Tibial artery (tissue), 4 donors: ENCODE data around the gene DCAF6.
"Not testable (repeated sequence)": the region's sequence is repeated elsewhere in the genome, so short reads cannot be mapped to it uniquely, and the experiment has no call there.

Experiments used
- DNase-seq, 2 donors: peaks; one replicate each; pipeline ENCODE4 v3.0.0-alpha.2; 2019
- H3K27ac ChIP-seq, 2 donors: fragments of 200-600 bp; sonication (generic) in 1 of 2; 1 replicate in 1 of 2; 2 replicates in 1 of 2; pipeline ENCODE4 v1.5.1; 2018 to 2019; ENCODE audit warnings: mild to moderate bottlenecking in 1 of 2
- H3K27me3 ChIP-seq, 2 donors: fragments of 200-600 bp; sonication (generic) in 1 of 2; one replicate each; pipeline versions ENCODE4 v1.5.1 to v1.6.0; 2016 to 2019
- H3K36me3 ChIP-seq, 3 donors: fragments of 200-600 bp; sonication (generic) in 2 of 3; one replicate each; pipeline ENCODE4 v1.5.1; 2016 to 2019; ENCODE audit warnings: mild to moderate bottlenecking in 2 of 3
- H3K4me1 ChIP-seq, 4 donors: fragments of 200-600 bp; sonication (generic) in 2 of 4; 1 replicate in 3 of 4; 2 replicates in 1 of 4; pipeline ENCODE4 v1.5.1; 2016 to 2019
- H3K4me3 ChIP-seq, 2 donors: fragments of 200-600 bp; sonication (generic) in 1 of 2; 1 replicate in 1 of 2; 2 replicates in 1 of 2; pipeline ENCODE4 v1.5.1; 2018 to 2019; ENCODE audit warnings: mild to moderate bottlenecking in 2 of 2
- H3K9me3 ChIP-seq, 3 donors: fragments of 200-600 bp; sonication (generic) in 1 of 3; one replicate each; pipeline ENCODE4 v1.5.1; 2016 to 2019
- CTCF ChIP-seq, 2 experiments: fragments of 200-600 bp in 1 of 2; fragments of 450-650 bp in 1 of 2; IDR thresholded peaks; one replicate each; pipeline ENCODE4 v1.5.1; 2017 to 2019; ENCODE audit warnings: antibody characterized with exemption in 2 of 2, mild to moderate bottlenecking in 1 of 2, moderate library complexity in 1 of 2
- intact Hi-C: fragments of 100-400 bp; cut with DNase I; formaldehyde crosslinking; loops from one replicate; pipeline ENCODE4 v1.15.0; 2023; ENCODE audit warnings: low total_unique reads

DCAF6 gene, protein sequence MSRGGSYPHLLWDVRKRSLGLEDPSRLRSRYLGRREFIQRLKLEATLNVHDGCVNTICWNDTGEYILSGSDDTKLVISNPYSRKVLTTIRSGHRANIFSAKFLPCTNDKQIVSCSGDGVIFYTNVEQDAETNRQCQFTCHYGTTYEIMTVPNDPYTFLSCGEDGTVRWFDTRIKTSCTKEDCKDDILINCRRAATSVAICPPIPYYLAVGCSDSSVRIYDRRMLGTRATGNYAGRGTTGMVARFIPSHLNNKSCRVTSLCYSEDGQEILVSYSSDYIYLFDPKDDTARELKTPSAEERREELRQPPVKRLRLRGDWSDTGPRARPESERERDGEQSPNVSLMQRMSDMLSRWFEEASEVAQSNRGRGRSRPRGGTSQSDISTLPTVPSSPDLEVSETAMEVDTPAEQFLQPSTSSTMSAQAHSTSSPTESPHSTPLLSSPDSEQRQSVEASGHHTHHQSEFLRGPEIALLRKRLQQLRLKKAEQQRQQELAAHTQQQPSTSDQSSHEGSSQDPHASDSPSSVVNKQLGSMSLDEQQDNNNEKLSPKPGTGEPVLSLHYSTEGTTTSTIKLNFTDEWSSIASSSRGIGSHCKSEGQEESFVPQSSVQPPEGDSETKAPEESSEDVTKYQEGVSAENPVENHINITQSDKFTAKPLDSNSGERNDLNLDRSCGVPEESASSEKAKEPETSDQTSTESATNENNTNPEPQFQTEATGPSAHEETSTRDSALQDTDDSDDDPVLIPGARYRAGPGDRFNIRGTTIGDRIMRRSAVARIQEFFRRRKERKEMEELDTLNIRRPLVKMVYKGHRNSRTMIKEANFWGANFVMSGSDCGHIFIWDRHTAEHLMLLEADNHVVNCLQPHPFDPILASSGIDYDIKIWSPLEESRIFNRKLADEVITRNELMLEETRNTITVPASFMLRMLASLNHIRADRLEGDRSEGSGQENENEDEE

GRCh38 chr1:167936068-167936929 is at the start of gene DCAF6:
Gene DCAF6 (plus strand): TSS chr1:167936683. CDS start chr1:167936912, 229 bp downstream.
- Histone ChIP-seq H3K9me3 (no peaks in the 10 kb centered on the region), H3K4me3 (peak within 1 kb of the TSS; percentile 92 to 99), H3K36me3 (no peaks in the 10 kb centered on the region), H3K4me1 (peaks cover 0 to 65% (median 19%) of the 10 kb centered on the region in 4 donors), H3K27me3 (no peaks in the 10 kb centered on the region), H3K27ac (peak within 1 kb of the TSS; percentile 99 to 100)
- intact Hi-C loops, result loop anchor here (10.0 kb wide), 1 partner anchor 211 kb away; the partner anchor contains the start of gene MPZL1
- no peak for TF ChIP-seq CTCF (IDR thresholded peaks at IDR 0.05)
- peak; percentile 98 to 99 for DNase-seq

DNA sequence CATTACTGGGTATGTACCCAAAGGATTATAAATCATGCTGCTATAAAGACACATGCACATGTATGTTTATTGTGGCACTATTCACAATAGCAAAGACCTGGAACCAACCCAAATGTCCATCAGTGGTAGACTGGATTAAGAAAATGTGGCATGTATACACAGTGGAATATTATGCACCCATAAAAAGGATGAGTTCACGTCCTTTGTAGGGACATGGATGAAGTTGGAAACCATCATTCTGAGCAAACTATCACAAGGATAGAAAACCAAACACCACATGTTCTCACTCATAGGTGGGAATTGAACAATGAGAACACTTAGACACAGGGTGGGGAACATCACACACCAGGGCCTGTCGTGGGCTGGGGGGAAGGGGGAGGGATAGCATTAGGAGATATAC is 49.3 kb upstream of the DCAF6 start:
- H3K9me3 ChIP-seq, H3K36me3 ChIP-seq, H3K27me3 ChIP-seq, intact Hi-C loops, H3K4me3 ChIP-seq, H3K27ac ChIP-seq, DNase-seq, H3K4me1 ChIP-seq: not testable (repeated sequence)

DNA sequence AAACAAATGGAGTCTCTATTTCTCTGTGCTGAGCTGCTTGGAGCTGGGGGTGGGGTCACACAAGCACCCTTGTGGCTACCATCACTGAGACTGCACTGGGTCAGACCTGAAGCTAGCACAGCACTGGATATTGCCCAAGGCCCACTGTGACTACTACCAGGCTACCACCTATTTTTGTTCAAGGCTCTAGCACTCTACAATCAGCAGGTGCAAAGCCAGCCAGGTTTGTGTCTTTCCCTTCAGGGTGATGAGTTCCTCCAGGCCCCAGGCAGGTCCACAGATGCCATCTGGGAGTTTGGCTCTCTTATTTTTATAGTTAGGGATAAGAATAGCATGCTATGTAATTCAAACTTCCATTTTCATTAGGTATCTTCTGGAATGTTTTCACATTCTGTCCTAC is 46.1 kb upstream of the DCAF6 start:
- TF ChIP-seq CTCF (IDR thresholded peaks at IDR 0.05), result no peak
- Histone ChIP-seq H3K27ac (no peak overlapping the region), H3K9me3 (no peaks in the 10 kb centered on the region), H3K4me3 (no peak overlapping the region), H3K27me3 (no peaks in the 10 kb centered on the region), H3K4me1 (no peaks in the 10 kb centered on the region), H3K36me3 (no peaks in the 10 kb centered on the region)
- no peak for DNase-seq
- intact Hi-C loops, result no loop called here

DNA sequence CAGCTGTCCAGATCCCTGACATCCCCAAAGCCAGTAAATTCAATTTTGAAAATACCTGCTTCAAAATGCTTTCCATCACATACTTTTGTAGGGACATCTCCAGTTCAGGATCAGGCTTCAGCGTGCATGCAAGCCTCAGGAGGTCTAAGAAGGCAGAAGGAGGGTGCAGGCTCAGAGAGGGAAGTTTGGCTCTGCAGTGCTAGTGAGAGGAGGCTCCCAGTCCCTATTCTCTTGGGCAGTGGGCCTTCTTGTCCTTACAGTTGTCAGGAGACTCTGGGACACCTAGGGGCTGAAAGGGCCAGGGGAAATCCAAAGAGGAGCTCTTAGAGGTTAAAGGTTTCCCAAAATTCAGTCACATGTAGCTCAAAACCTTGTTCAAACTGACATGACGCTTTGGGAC is 42.7 kb upstream of the DCAF6 start:
- no peak overlapping the region for H3K27ac ChIP-seq
- H3K9me3 ChIP-seq, result no peaks in the 10 kb centered on the region
- H3K4me1 ChIP-seq, result peaks cover 0 to 2% (median under 1%) of the 10 kb centered on the region in 4 donors
- no peaks in the 10 kb centered on the region for H3K36me3 ChIP-seq
- no peak overlapping the region for H3K4me3 ChIP-seq
- no peaks in the 10 kb centered on the region for H3K27me3 ChIP-seq
- intact Hi-C loops, result no loop called here
- no peak for DNase-seq
- no peak for TF ChIP-seq CTCF (IDR thresholded peaks at IDR 0.05)

- intact Hi-C loops, result no loop called here
- H3K36me3 ChIP-seq, result no peaks in the 10 kb centered on the region
- H3K4me1 ChIP-seq, result peaks cover 0 to 14% (median 12%) of the 10 kb centered on the region in 4 donors
- no peaks in the 10 kb centered on the region for H3K9me3 ChIP-seq
- peak overlapping the region; percentile 43 to 56 for H3K27ac ChIP-seq
- no peaks in the 10 kb centered on the region for H3K27me3 ChIP-seq
- DNase-seq, result no peak
- no peak for TF ChIP-seq CTCF (IDR thresholded peaks at IDR 0.05)
- H3K4me3 ChIP-seq, result no peak overlapping the region
Measured at GRCh38 chr1:167898578-167899222, 37.8 kb upstream of the DCAF6 start.
